ENCODE measurements around the gene COL11A2. TPM values are rescaled to one million over a fixed set of nuclear protein-coding genes. Genes with fewer than 3 reads are reported as not detected.

The COL11A2 gene
- total and polyA plus RNA-seq, 2 donors (not counting 3 experiments of a cell fraction or from before 2014, with no cell fraction given), result 0.65 to 1.3 TPM

DNA sequence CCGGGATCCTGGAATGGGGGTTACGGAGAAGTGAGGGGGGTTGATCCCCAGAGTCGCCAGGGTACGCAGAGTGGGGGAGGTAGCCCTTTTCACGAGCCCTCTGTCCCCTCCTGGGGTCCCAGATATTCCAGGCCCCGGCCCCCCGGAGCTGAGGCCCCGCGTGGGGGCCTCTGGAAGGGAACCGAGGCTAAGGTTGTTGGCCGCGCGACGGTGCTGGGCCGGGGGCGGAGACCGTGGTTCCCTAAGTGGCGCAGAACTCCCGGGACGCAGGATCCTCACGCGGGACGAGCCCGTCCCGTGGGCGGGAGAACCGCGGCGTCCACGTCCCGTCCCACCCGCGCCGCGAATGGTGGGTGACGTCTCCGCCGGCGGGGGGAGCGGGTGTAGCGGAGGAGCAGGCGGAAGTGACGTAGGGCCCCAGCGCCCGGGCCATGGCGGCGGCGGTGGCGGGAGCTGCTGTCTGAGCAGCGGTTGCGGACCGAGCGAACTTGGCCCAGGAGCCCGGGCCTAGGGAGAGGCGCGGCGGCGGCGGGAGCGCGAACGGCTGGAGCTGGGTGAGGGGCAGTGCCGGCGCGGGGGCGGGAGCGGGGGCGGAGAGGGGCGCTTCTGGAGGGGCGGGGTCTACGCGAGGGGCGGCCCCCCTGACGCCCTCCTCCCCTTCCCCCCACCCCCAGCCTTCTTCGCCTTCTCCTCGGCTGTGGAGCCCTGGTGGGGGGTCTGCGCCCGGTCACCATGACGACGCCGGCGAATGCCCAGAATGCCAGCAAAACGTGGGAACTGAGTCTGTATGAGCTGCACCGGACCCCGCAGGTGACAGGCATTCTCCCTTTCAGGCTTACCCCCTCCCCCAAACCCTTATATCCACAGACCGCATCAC is 16.1 kb upstream of the COL11A2 start, which contains the start of gene RING1:
Gene RING1 (plus strand): TSS at position 410 of the 877 bp plus-strand sequence. CDS start 323 bp downstream, at position 733.
- intact Hi-C loops (cut with micrococcal nuclease) (loop anchor here (1.0 kb wide), 1 partner anchor 40 kb away; no protein-coding TSS in a partner anchor), dilution Hi-C loops (cut with MboI; ENCODE audit: extremely low pct_ligation_motif_present, low sequenced_read_pairs) (no loop called here)
- H3K9ac ChIP-seq (replicated peaks; ENCODE audit: extremely low read depth, insufficient read depth, low read length), result peak within 1 kb of the TSS; percentile 97
- TSS peak; percentile 100 for BruUV-seq (replicated peaks)
- peaks cover 2 to 5% of the 10 kb centered on the region in 2 experiments for H3K27me3 ChIP-seq (ENCODE audit: control insufficient read depth in 2 of 2, insufficient read depth in 2 of 2, low read length in 2 of 2)
- ChIA-PET POLR2A (interaction anchor here (0.6 to 1.2 kb wide), 4 partner anchors 11 to 237 kb away, joined by 3 to 4 read pairs (median 4); partner anchors contain the start of genes RPS18 and VPS52), CTCF (interaction anchor here (0.7 to 2.7 kb wide), 4 partner anchors 11 to 224 kb away, joined by 3 to 29 read pairs (median 6); no protein-coding TSS in a partner anchor)
- H3K36me3 ChIP-seq (ENCODE audit: control insufficient read depth in 2 of 2, extremely low read depth in 1 of 2, insufficient read depth in 2 of 2, low read length in 2 of 2), result peaks cover 3 to 7% of the 10 kb centered on the region in 2 experiments
- no peaks in the 10 kb centered on the region for H3K9me1 ChIP-seq (replicated peaks; ENCODE audit: control insufficient read depth, extremely low read depth, insufficient read depth, low read length)
- peaks cover 28% of the 10 kb centered on the region for H3K4me1 ChIP-seq (ENCODE audit: control insufficient read depth, extremely low read depth, insufficient read depth, low read length)
- H2AFZ ChIP-seq (ENCODE audit: low read depth, low read length), result peak within 1 kb of the TSS; percentile 79
- no peaks in the 10 kb centered on the region for H4K20me1 ChIP-seq (replicated peaks; ENCODE audit: control insufficient read depth, extremely low read depth, insufficient read depth, low read length)
- H3K27ac ChIP-seq (ENCODE audit: insufficient read depth, low read depth, low read length), result peak within 1 kb of the TSS; percentile 95
- FAIRE-seq (peak; percentile 60), DNase-seq (ENCODE audit: low read depth, low spot score) (peak; percentile 79)
- peak within 1 kb of the TSS; percentile 83 to 85 (median 85) for H3K4me3 ChIP-seq (replicated peaks in 1 of 3; ENCODE audit: insufficient read depth in 1 of 3, low read depth in 1 of 3, low read length in 3 of 3)
- peaks cover 2% of the 10 kb centered on the region for H3K79me2 ChIP-seq (ENCODE audit: control insufficient read depth, insufficient read depth, low read length)
- TF ChIP-seq POLR2AphosphoS5 (IDR thresholded peaks at IDR 0.05; ENCODE audit: insufficient read depth, low read depth, low read length) (peak; percentile 85), MYC (IDR thresholded peaks at IDR 0.05; ENCODE audit: low read depth, low read length) (no peak), GATA2 (IDR thresholded peaks at IDR 0.05; ENCODE audit: insufficient read depth, insufficient read length, low read depth, low read length) (no peak), JUN (IDR thresholded peaks at IDR 0.05; ENCODE audit: borderline replicate concordance, insufficient read depth, insufficient read length, low read depth) (no peak), EZH2 (IDR thresholded peaks at IDR 0.05; ENCODE audit: borderline replicate concordance, low read depth, low read length, severe bottlenecking) (no peak), POLR2A (IDR thresholded peaks at IDR 0.05; ENCODE audit: low read depth, low read length) (peak; percentile 93)
- TF ChIP-seq, protein P1, sequence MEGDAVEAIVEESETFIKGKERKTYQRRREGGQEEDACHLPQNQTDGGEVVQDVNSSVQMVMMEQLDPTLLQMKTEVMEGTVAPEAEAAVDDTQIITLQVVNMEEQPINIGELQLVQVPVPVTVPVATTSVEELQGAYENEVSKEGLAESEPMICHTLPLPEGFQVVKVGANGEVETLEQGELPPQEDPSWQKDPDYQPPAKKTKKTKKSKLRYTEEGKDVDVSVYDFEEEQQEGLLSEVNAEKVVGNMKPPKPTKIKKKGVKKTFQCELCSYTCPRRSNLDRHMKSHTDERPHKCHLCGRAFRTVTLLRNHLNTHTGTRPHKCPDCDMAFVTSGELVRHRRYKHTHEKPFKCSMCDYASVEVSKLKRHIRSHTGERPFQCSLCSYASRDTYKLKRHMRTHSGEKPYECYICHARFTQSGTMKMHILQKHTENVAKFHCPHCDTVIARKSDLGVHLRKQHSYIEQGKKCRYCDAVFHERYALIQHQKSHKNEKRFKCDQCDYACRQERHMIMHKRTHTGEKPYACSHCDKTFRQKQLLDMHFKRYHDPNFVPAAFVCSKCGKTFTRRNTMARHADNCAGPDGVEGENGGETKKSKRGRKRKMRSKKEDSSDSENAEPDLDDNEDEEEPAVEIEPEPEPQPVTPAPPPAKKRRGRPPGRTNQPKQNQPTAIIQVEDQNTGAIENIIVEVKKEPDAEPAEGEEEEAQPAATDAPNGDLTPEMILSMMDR (IDR thresholded peaks at IDR 0.05; ENCODE audit: extremely low read depth in 1 of 2, insufficient read depth in 1 of 2, low read depth in 1 of 2, low read length in 2 of 2), result no peak
- no peaks in the 10 kb centered on the region for H3K9me3 ChIP-seq (replicated peaks; ENCODE audit: control insufficient read depth, insufficient read depth, low read length)
- H3K4me2 ChIP-seq (ENCODE audit: insufficient read depth, low read length), result peak within 1 kb of the TSS; percentile 93

All from endothelial cell of umbilical vein (primary cell).